ENCODE data around the gene SPAG6.
"Not testable (repeated sequence)": the region's sequence is repeated elsewhere in the genome, so short reads cannot be mapped to it uniquely, and the experiment has no call there.

SPAG6 gene

GRCh38 chr10:22343731-22344130 is 1.6 kb upstream of the SPAG6 start:
- no peak for DNase-seq

GRCh38 chr10:22344249-22344648 is 1.0 kb upstream of the SPAG6 start:
- no peak for DNase-seq

DNA sequence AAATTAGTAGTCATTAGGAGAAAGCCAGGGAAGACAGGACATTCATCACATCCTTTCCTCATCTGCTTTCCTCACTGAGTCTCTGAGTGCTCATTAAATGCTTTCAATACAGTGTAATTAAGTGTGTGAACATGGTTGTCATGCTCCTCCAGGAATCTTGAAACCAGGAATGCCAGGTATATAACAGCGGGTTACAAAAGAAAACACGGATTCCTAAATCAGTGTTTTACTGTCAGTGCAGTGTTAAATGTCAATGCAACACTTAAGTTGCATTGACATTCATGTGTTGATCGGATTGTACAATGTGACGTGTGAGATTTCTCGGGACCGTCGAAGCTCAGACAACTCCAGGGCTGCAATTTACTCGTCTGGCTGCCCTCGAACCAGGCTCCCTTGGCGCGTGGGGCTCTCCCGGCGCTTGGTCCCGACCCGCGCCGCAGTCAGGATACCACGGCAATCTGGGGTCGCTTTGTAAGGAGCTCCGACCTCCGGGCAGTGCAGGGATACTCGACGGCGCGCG is 455 bp upstream of the SPAG6 start:
- DNase-seq: no peak

- DNase-seq: no peak
Measured at GRCh38 chr10:22346096-22346661, 883 bp downstream of the SPAG6 start.

- DNase-seq: no peak
Measured at GRCh38 chr10:22349755-22350154, 4.5 kb downstream of the SPAG6 start.

GRCh38 chr10:22351131-22351703 is 5.9 kb downstream of the SPAG6 start:
- DNase-seq: no peak

DNA sequence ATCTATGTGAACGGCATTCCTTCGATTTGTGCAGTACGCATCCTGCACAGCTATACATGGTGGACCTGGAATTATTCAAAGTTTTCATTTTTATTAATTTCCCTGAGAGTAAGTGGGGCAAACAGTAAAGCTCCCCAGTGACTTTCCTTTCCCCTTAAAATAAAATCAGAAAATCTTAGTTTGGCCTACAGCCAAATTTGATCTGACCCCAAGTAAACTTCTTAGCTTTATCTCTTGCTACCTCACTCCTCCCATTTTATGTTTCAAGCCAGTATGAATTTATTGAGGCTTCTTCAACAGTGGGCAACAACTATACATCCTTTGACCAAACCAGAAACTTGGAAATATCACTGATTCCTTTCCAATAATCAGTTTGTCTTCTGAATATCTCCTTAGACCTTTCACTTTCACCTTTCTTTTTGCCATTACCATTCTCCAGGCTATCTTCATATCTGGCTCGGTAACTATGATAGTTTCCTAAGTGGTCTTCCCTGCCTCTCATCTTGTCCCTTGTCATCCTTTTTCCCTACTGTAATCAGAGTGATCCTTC is 11.1 kb downstream of the SPAG6 start:
- no peak for DNase-seq

GRCh38 chr10:22357770-22358169 is 12.5 kb downstream of the SPAG6 start:
- not testable (repeated sequence) for DNase-seq

GRCh38 chr10:22363305-22363704 is 18.0 kb downstream of the SPAG6 start:
- no peak for DNase-seq

GRCh38 chr10:22364407-22365140 is 19.3 kb downstream of the SPAG6 start:
- DNase-seq: no peak

GRCh38 chr10:22365233-22365632 is 19.9 kb downstream of the SPAG6 start:
- DNase-seq: no peak

DNA sequence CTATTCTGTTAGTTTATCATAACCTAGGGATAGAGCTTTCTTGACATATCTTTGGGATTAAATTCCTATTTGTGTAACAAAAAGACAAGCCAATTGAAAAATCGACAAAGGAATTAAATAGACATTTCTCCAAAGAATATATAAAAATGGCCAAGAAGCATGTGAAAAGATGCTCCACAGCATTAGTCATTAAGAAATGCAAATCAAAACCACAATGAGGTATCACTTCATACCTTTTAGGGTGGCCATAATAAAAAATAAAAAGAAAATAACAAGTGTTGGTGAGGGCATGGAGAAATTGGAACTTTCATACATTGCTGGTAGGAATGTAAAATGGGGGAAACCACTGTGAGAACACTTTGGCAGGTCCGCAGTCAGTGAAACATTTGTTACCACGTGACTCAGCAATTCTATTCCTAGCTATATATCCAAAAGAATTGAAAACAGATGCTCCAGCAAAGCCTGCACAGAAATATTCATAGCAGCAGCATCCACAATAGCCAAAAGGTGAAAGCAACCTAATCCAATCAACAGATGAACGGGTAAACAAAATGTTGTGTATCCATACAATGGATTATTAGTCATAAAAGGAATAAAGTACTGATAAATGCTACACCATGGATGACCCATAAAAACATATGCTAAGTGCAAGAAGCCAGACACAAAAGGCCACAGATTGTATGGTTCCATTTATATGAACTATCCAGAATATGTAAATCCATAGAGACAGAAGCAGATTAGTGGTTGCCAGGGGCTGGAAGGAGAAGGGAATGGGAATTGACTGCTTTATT is 20.5 kb downstream of the SPAG6 start:
- DNase-seq: no peak

GRCh38 chr10:22366435-22366703 is 21.1 kb downstream of the SPAG6 start:
- no peak for DNase-seq

- DNase-seq: no peak
Measured at GRCh38 chr10:22366771-22367170, 21.5 kb downstream of the SPAG6 start.

DNA sequence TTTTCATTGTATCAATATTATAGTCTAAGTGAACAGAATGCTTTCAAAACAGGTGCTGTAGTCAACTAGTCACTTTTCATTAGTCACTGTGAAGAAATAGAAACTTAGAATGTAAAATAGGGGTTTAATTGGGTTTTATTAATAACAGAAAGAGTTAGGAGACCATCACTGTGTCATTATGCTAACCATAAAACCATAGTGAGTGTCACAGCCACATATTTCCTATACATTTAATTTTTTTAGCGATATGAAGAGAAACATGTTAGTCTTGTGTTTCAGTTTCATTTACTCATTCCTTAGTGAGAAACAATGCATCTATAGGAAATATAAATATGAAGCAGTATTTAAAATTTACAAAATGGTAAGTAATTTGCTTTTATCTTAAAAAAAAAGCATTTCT is 22.2 kb downstream of the SPAG6 start:
- no peak for DNase-seq

DNA sequence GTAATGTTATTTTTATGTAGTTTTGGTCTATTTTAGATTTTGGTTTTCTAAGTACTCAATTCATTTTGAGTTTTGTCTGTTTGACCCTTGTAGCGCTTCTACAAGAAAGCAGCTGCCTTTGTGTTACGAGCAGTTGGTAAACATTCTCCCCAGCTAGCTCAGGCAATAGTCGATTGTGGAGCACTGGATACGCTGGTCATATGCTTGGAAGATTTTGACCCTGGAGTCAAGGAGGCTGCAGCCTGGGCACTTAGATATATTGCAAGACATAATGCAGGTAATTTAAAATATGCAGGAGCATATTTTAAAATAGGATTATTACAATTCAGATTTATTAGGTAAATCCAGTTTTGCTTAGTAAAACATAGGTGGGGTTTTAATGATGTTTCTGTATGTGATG is 23.1 kb downstream of the SPAG6 start:
- no peak for DNase-seq

- DNase-seq: no peak
Measured at GRCh38 chr10:22368981-22369380, 23.7 kb downstream of the SPAG6 start.

GRCh38 chr10:22369434-22370072 is 24.3 kb downstream of the SPAG6 start:
- DNase-seq: no peak

GRCh38 chr10:22370320-22370719 is 25.0 kb downstream of the SPAG6 start:
- DNase-seq: no peak

DNA sequence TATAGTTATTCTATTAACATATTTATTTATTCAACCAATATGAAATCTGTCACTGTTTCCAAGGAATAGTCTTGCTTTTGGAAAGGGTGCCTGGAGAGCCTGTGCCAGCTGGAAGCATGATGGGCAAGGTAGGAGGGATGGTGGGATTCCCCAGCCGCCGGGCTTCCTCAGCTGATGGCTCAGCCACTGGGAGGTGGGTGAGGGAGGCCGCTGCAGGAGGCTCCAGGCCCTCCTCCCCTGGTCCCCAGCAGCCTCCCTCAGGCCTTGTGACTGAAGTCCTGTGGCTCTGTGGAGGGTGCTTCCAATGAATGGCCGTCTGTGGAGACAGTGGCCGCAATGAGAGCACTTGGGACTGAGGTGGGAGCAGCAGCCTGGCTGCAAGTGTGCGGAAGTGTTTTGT is 27.0 kb downstream of the SPAG6 start:
- DNase-seq: no peak

DNA sequence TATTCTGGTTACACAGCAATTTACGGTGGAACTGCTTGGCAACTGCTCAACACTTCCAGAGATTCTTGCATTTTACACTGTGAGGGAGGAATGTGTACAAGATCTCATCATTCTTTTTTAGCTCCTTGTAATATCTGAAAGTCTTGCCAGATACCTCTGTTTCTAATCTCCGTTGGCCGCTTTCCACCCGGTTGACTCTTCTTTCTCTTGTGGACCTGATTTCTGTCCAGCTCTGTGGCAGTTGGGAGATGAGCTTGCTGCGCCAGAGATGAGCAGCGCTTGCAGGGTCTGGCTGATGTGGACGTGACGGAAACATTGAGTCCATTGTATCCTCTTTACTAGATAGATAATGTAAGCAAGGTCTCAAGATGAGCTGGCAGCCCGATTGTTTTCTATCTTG is 27.6 kb downstream of the SPAG6 start:
- DNase-seq: no peak

DNA sequence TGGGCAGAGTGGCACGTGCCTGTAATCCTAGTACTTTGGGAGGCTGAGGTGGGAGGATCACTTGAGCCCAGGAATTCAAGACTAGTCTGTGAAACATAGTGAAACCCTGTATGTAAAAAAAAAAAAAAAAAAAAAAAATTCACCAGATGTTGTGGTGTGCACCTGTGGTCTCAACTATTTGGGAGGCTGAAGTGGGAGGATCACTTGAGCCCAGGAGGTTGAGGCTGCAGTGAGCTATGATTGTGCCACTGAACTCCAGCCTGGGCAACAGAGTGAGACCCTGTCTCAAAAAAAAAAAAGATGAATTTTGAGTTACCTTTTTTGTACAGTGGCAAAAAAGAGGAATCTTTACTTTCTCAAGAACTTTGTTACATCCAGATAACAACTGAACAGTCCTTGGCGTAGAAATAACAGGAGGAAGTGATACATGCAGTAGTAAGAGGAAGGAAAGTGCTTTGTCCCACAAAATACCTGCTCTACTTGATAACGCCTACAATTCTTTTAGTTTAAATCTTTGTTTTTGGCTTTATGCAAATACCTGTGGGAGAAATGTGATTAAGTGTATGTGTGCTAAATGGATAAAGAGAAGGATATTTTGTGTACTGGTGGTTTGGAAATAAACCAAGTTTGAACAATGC is 29.3 kb downstream of the SPAG6 start:
- DNase-seq: no peak

GRCh38 chr10:22379059-22379458 is 33.8 kb downstream of the SPAG6 start:
- DNase-seq: no peak
